H1 (cell line): ENCODE measurements around the gene RSPO1.

Experiments used
- POLR2AphosphoS5 ChIP-seq: IDR thresholded peaks from 2 replicates; pipeline ENCODE4 v1.6.1; 2011; ENCODE audit warnings: low read depth, low read length
- RFX5 ChIP-seq: IDR thresholded peaks from 2 replicates; pipeline ENCODE4 v1.6.1; 2011; ENCODE audit warnings: low read depth, low read length, improper control_type of control experiment, borderline replicate concordance
- SRF ChIP-seq: IDR thresholded peaks from 2 replicates; pipeline ENCODE4 v1.6.1; 2011; ENCODE audit warnings: mild to moderate bottlenecking, low read depth, low read length, moderate library complexity
- TCF12 ChIP-seq: IDR thresholded peaks from 2 replicates; pipeline ENCODE4 v1.6.1; 2011; ENCODE audit warnings: low read depth, mild to moderate bottlenecking, low read length
- ZNF274 ChIP-seq: IDR thresholded peaks from 2 replicates; pipeline ENCODE4 v1.7.0; 2012; ENCODE audit warnings: low read length, borderline replicate concordance; ENCODE audit errors: extremely low read depth
- TF ChIP-seq, protein P1 (sequence below), 3 experiments: IDR thresholded peaks; 1 replicate in 2 of 3; 2 replicates in 1 of 3; pipeline versions ENCODE4 v1.5.1 to v1.6.1; 2011; ENCODE audit warnings: low read length in 3 of 3, mild to moderate bottlenecking in 3 of 3, inconsistent platforms in 2 of 3, low read depth in 1 of 3, moderate library complexity in 1 of 3; ENCODE audit not compliant: insufficient read depth in 1 of 3; ENCODE audit errors: control extremely low read depth in 1 of 3
- TF ChIP-seq, protein P2 (sequence below): IDR thresholded peaks from 2 replicates; pipeline ENCODE4 v1.6.1; 2012; ENCODE audit warnings: inconsistent platforms

DNA sequence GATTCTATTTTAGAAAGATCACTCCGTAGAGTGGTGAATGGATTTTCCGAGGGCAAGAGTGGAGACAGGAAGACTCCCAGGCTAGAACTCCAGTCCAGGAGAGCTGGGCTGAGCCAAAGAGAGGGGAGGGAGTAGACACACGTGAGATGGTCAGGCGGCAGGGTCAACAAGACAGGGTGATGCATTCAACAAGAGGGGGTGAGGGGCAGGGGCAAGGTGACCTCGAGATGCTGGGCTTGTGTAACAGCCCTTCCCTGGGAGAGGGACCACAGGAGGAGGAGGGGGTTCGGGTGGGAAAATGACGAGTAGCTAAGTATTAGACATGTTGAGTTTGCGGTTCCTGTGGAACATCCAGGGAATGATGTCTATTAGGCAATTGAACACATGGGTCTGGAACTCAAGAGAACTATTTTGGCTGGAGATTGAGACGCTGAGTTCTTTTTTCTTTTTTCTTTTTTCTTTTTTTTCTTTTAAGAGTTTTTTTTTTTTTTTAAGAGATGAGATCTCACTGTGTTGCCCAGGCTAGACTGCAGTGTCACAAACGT is 13.3 kb downstream of the RSPO1 start:
- no peak for TF ChIP-seq POLR2AphosphoS5
- TF ChIP-seq, protein P1, sequence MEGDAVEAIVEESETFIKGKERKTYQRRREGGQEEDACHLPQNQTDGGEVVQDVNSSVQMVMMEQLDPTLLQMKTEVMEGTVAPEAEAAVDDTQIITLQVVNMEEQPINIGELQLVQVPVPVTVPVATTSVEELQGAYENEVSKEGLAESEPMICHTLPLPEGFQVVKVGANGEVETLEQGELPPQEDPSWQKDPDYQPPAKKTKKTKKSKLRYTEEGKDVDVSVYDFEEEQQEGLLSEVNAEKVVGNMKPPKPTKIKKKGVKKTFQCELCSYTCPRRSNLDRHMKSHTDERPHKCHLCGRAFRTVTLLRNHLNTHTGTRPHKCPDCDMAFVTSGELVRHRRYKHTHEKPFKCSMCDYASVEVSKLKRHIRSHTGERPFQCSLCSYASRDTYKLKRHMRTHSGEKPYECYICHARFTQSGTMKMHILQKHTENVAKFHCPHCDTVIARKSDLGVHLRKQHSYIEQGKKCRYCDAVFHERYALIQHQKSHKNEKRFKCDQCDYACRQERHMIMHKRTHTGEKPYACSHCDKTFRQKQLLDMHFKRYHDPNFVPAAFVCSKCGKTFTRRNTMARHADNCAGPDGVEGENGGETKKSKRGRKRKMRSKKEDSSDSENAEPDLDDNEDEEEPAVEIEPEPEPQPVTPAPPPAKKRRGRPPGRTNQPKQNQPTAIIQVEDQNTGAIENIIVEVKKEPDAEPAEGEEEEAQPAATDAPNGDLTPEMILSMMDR (IDR thresholded peaks at IDR 0.05; ENCODE audit: control extremely low read depth in 1 of 3, insufficient read depth in 1 of 3, low read depth in 1 of 3, low read length in 3 of 3), result no peak
- no peak for TF ChIP-seq RFX5
- no peak for TF ChIP-seq TCF12
- no peak for TF ChIP-seq SRF
- no peak for TF ChIP-seq ZNF274
- TF ChIP-seq, protein P2, sequence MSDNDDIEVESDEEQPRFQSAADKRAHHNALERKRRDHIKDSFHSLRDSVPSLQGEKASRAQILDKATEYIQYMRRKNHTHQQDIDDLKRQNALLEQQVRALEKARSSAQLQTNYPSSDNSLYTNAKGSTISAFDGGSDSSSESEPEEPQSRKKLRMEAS, result no peak
